ENCODE data around the gene CIB4. TPM values are rescaled to one million over a fixed set of nuclear protein-coding genes. Genes with fewer than 3 reads are reported as not detected.

CIB4 gene
- total and polyA plus RNA-seq, 7 donors = not detected

- H3K27me3 ChIP-seq (ENCODE audit: insufficient read depth in 3 of 3, low read length in 2 of 3) = peaks cover 0 to 2% (median 0%) of the 10 kb centered on the region in 3 donors
- DNase-seq (no peak), ATAC-seq (no peak)
- no peaks in the 10 kb centered on the region for H3K9me3 ChIP-seq
- intact Hi-C loops (cut with DNase I) = no loop called here
- H3K4me1 ChIP-seq = no peaks in the 10 kb centered on the region
- H3K4me3 ChIP-seq = no peak overlapping the region
- TF ChIP-seq CTCF (IDR thresholded peaks at IDR 0.05) = no peak
- no peaks in the 10 kb centered on the region for H3K36me3 ChIP-seq (ENCODE audit: insufficient read depth in 1 of 2, low read depth in 1 of 2)
- H3K27ac ChIP-seq = no peak overlapping the region
- WGBS, 3 donors = 76 to 85% (median 77%) methylated on average over 10 of the region's 10 CpGs
Observed at GRCh38 chr2:26630669-26631360, 10.4 kb downstream of the CIB4 start.

GRCh38 chr2:26630235-26630634 is 10.9 kb downstream of the CIB4 start:
- intact Hi-C loops (cut with DNase I) = no loop called here
- DNase-seq = no peak
- ATAC-seq = no peak
- Histone ChIP-seq H3K9me3 (no peaks in the 10 kb centered on the region), H3K27me3 (ENCODE audit: insufficient read depth in 3 of 3, low read length in 2 of 3) (peaks cover 0 to 2% (median 0%) of the 10 kb centered on the region in 3 donors), H3K36me3 (ENCODE audit: insufficient read depth in 1 of 2, low read depth in 1 of 2) (no peaks in the 10 kb centered on the region), H3K4me3 (no peak overlapping the region), H3K4me1 (no peaks in the 10 kb centered on the region), H3K27ac (no peak overlapping the region)
- no peak for TF ChIP-seq CTCF (IDR thresholded peaks at IDR 0.05)
- 92 to 93% (median 92%) methylated on average over 4 of the region's 4 CpGs for WGBS, 3 donors

- Histone ChIP-seq H3K27ac (no peak overlapping the region), H3K9me3 (no peaks in the 10 kb centered on the region), H3K4me1 (no peaks in the 10 kb centered on the region), H3K4me3 (no peak overlapping the region), H3K36me3 (ENCODE audit: insufficient read depth in 1 of 2, low read depth in 1 of 2) (no peaks in the 10 kb centered on the region), H3K27me3 (ENCODE audit: insufficient read depth in 3 of 3, low read length in 2 of 3) (peaks cover 0 to 2% (median 0%) of the 10 kb centered on the region in 3 donors)
- ATAC-seq (no peak), DNase-seq (no peak)
- TF ChIP-seq CTCF (IDR thresholded peaks at IDR 0.05) = no peak
- WGBS, 3 donors = 67 to 69% (median 68%) methylated on average over 10 of the region's 10 CpGs
- intact Hi-C loops (cut with DNase I) = no loop called here
Observed at GRCh38 chr2:26629751-26630150, 11.4 kb downstream of the CIB4 start.

- Histone ChIP-seq H3K4me3 (no peak overlapping the region), H3K27ac (no peak overlapping the region), H3K9me3 (no peaks in the 10 kb centered on the region), H3K27me3 (ENCODE audit: insufficient read depth in 3 of 3, low read length in 2 of 3) (peaks cover 0 to 2% (median 0%) of the 10 kb centered on the region in 3 donors), H3K4me1 (no peaks in the 10 kb centered on the region), H3K36me3 (ENCODE audit: insufficient read depth in 1 of 2, low read depth in 1 of 2) (no peaks in the 10 kb centered on the region)
- intact Hi-C loops (cut with DNase I) = no loop called here
- TF ChIP-seq CTCF (IDR thresholded peaks at IDR 0.05) = no peak
- no peak for DNase-seq
- WGBS, 3 donors = 78 to 91% (median 82%) methylated on average over 5 of the region's 5 CpGs
- no peak for ATAC-seq
Observed at GRCh38 chr2:26629346-26629630, 11.9 kb downstream of the CIB4 start.

All from psoas muscle (tissue), 8 donors.